Adrenal gland (tissue), 12 donors: Measurements from ENCODE around the gene TSPO. TPM values are rescaled to one million over a fixed set of nuclear protein-coding genes. Genes with fewer than 3 reads are reported as not detected.

Experiments used
- DNase-seq, 7 donors: peaks; one replicate each; pipeline ENCODE4 v3.0.0-alpha.2; 2019 to 2020
- H3K27ac ChIP-seq, 5 donors: fragments of 200-600 bp; sonication (generic) in 4 of 5; 1 replicate in 3 of 5; 2 replicates in 2 of 5; pipeline versions ENCODE4 v1.5.1 to v1.8.0; 2016 to 2020; ENCODE audit warnings: mild to moderate bottlenecking in 1 of 5
- H3K27me3 ChIP-seq: fragments of 200-600 bp; 2 replicates; pipeline ENCODE4 v1.8.0; 2021
- H3K36me3 ChIP-seq, 2 donors: fragments of 200-600 bp; replicated peaks in 1 of 2; 1 replicate in 1 of 2; 2 replicates in 1 of 2; pipeline versions ENCODE4 v1.5.1 to v1.8.0; 2018 to 2022
- H3K4me1 ChIP-seq, 2 donors: fragments of 200-600 bp; replicated peaks in 1 of 2; 1 replicate in 1 of 2; 2 replicates in 1 of 2; pipeline versions ENCODE4 v1.5.1 to v1.8.0; 2018 to 2021
- H3K4me3 ChIP-seq, 4 donors: fragments of 200-600 bp; sonication (generic) in 3 of 4; one replicate each; pipeline ENCODE4 v1.5.1; 2016 to 2018
- H3K9me3 ChIP-seq, 3 donors: fragments of 200-600 bp; sonication (generic) in 1 of 3; replicated peaks in 1 of 3; 1 replicate in 2 of 3; 2 replicates in 1 of 3; pipeline versions ENCODE4 v1.5.1 to v1.8.0; 2016 to 2021
- CTCF ChIP-seq, 6 experiments: fragments of 450-650 bp in 4 of 6; fragments of 200-600 bp in 2 of 6; sonication (generic) in 1 of 6; IDR thresholded peaks; 1 replicate in 5 of 6; 2 replicates in 1 of 6; pipeline versions ENCODE4 v1.5.1 to v1.8.0; 2016 to 2021; ENCODE audit warnings: antibody characterized with exemption in 6 of 6, mild to moderate bottlenecking in 2 of 6, moderate library complexity in 1 of 6
- POLR2A ChIP-seq, 2 donors: fragments of 450-650 bp; IDR thresholded peaks; one replicate each; pipeline ENCODE4 v1.6.1; 2017; ENCODE audit warnings: antibody characterized with exemption in 2 of 2, mild to moderate bottlenecking in 2 of 2, moderate library complexity in 1 of 2
- WGBS, 4 donors: extraction: QIAGEN DNeasy Blood & Tissue Kit in 2 of 4; methylation state at CpG; one replicate each; pipeline versions ENCODE4 v1.1.5 to v1.1.7; 2013 to 2017; 5-methylcytosine and 5-hydroxymethylcytosine counted together
- intact Hi-C, 2 donors: fragments of 100-400 bp; cut with DNase I; formaldehyde crosslinking; loops; one replicate each; pipeline versions ENCODE4 v1.14.1 to v1.15.0; 2022 to 2023
- polyA plus RNA-seq, 3 donors: library from polyadenylated mRNA; stranded (reverse); fragments of 200-250 nt in 2 of 3; fragments of 350-450 nt in 1 of 3; fragmentation: Illumina TruSeq in 1 of 3; extraction: RNeasy Lipid Tissue Mini Kit (QIAGEN cat#74804) in 1 of 3; gene quantifications; one replicate each; pipeline ENCODE4 v1.2.3, GENCODE V29; 2013 to 2014
- total RNA-seq, 9 donors: library from RNA; depleted of rRNA in 4 of 9; stranded (reverse); fragments of >200 nt in 4 of 9; fragments of 120-200 nt in 1 of 9; fragmentation: NEBNext Ultra II Directional in 1 of 9; extraction: Animal tissue kit (Norgen Biotek cat#: 25700) in 1 of 9; gene quantifications; one replicate each; pipeline versions ENCODE4 v1.1.0 to v1.2.4, GENCODE V29; 2013 to 2023
- donor health status: healthy with polysubstance abuse.
- donor health status: Bipolar disorder and iron deficiency.
- donor health status: DM: yes; HTN: yes; CAD: no.
- donor health status: DM: no; HTN: no; CAD: no.
- donor health status: DM: no; HTN: no; CAD: no.
- donor health status: DM: yes; HTN: yes; CAD: no.

Gene TSPO
- total and polyA plus RNA-seq, 12 donors: 7.8 to 881 (median 229) TPM

- Histone ChIP-seq H3K27me3 (no peaks in the 10 kb centered on the region), H3K4me3 (peak overlapping the region in 2 of 4 donors; percentile 58 to 61), H3K4me1 (peaks cover 21 to 27% of the 10 kb centered on the region in 2 donors), H3K9me3 (no peaks in the 10 kb centered on the region), H3K36me3 (no peaks in the 10 kb centered on the region), H3K27ac (peak overlapping the region in 3 of 5 donors; percentile 71 to 93 (median 84))
- TF ChIP-seq CTCF (IDR thresholded peaks at IDR 0.05): no peak
- peak in 1 of 2 donors; percentile 21 for TF ChIP-seq POLR2A (IDR thresholded peaks at IDR 0.05)
- peak; percentile 66 to 86 (median 74) for DNase-seq
- 8 to 19% (median 15%) methylated on average over 2 to 12 of the region's 12 CpGs for WGBS, 4 donors
- intact Hi-C loops: no loop called here
Observed at GRCh38 chr22:43185860-43186261, 34.5 kb downstream of the TSPO start.

- Histone ChIP-seq H3K27me3 (no peaks in the 10 kb centered on the region), H3K9me3 (no peaks in the 10 kb centered on the region), H3K27ac (peak within 1 kb of the TSS; percentile 72 to 99 (median 90)), H3K4me1 (peaks cover 21 to 27% of the 10 kb centered on the region in 2 donors), H3K36me3 (no peaks in the 10 kb centered on the region), H3K4me3 (peak within 1 kb of the TSS; percentile 33 to 74 (median 62))
- intact Hi-C loops: no loop called here
- peak in 6 of 7 donors; percentile 53 to 69 (median 63) for DNase-seq
- WGBS, 4 donors: 1 to 12% (median 2%) methylated on average over 8 to 83 of the region's 87 CpGs
- TF ChIP-seq CTCF (IDR thresholded peaks at IDR 0.05): peak in 1 of 6 experiments; percentile 12
- TF ChIP-seq POLR2A (IDR thresholded peaks at IDR 0.05): peak in 1 of 2 donors; percentile 71
Observed at GRCh38 chr22:43186272-43187170, 35.2 kb downstream of the TSPO start, which contains the start of gene TTLL12. Gene TTLL12, minus strand, starts transcription at chr22:43187134. Its CDS starts 65 bp downstream, at chr22:43187069.

- H3K4me3 ChIP-seq: peak overlapping the region in 3 of 4 donors; percentile 38 to 74 (median 53)
- peak; percentile 53 to 65 for TF ChIP-seq POLR2A (IDR thresholded peaks at IDR 0.05)
- TF ChIP-seq CTCF (IDR thresholded peaks at IDR 0.05): peak; percentile 16 to 81 (median 45)
- peaks cover 21 to 27% of the 10 kb centered on the region in 2 donors for H3K4me1 ChIP-seq
- 5 to 31% (median 12%) methylated on average over 7 to 64 of the region's 86 CpGs for WGBS, 4 donors
- H3K27ac ChIP-seq: peak overlapping the region; percentile 72 to 99 (median 90)
- intact Hi-C loops: no loop called here
- no peaks in the 10 kb centered on the region for H3K36me3 ChIP-seq
- no peaks in the 10 kb centered on the region for H3K9me3 ChIP-seq
- DNase-seq: peak; percentile 96 to 98 (median 96)
- H3K27me3 ChIP-seq: no peaks in the 10 kb centered on the region
Observed at GRCh38 chr22:43187171-43188099, 36.1 kb downstream of the TSPO start.
